SK-N-SH (cell line): ENCODE results near the gene MAPT. TPM values are rescaled to one million over a fixed set of nuclear protein-coding genes. Genes with fewer than 3 reads are reported as not detected.

ENCODE experiments used
- CTCF ChIA-PET: fragments of 300-600, 350-600 bp; formaldehyde crosslinking; extraction: SDS; loops from one replicate; lab custom pipeline; 2021; lab: Yijun Ruan, JAX
- POLR2A ChIA-PET: fragments of 350-600 bp; sonication (Branson Sonifier 250); formaldehyde crosslinking; extraction: SDS; loops from one replicate; lab custom pipeline; 2020; ENCODE audit warnings: antibody characterized with exemption, inconsistent platforms; lab: Yijun Ruan, JAX
- DNase-seq: peaks from one replicate; pipeline ENCODE4 v3.0.0; 2012
- H2AFZ ChIP-seq: fragments of 200-600 bp; sonication (generic); 2 replicates; pipeline ENCODE4 v1.8.1; 2016; ENCODE audit warnings: antibody characterized with exemption, mild to moderate bottlenecking, low read depth
- H3F3A ChIP-seq: fragments of 200-600 bp; sonication (generic); replicated peaks from 2 replicates; pipeline ENCODE3; 2016; ENCODE audit warnings: antibody characterized with exemption, mild to moderate bottlenecking; ENCODE audit not compliant: insufficient read depth
- H3K27ac ChIP-seq, 2 experiments: fragments of 200-500 bp in 1 of 2; fragments of 200-600 bp in 1 of 2; sonication (Bioruptor generic) in 1 of 2; sonication (generic), shearing (Covaris generic) in 1 of 2; 2 replicates each; pipeline versions ENCODE4 v1.5.1 to v1.6.1; 2014 to 2016; ENCODE audit warnings: low read depth in 2 of 2, inconsistent platforms in 1 of 2, low read length in 1 of 2, mild to moderate bottlenecking in 1 of 2, mixed read lengths in 1 of 2
- H3K27me3 ChIP-seq: fragments of 200-600 bp; sonication (generic), shearing (Covaris generic); 2 replicates; pipeline ENCODE4 v1.6.1; 2016; ENCODE audit warnings: mixed run types; ENCODE audit not compliant: insufficient read depth
- H3K36me3 ChIP-seq, 2 experiments: fragments of 200-500 bp in 1 of 2; fragments of 200-600 bp in 1 of 2; sonication (Bioruptor generic) in 1 of 2; sonication (generic) in 1 of 2; replicated peaks in 1 of 2; 2 replicates each; pipeline versions ENCODE3 to v1.5.1; 2014 to 2016; ENCODE audit warnings: low read length in 1 of 2, mild to moderate bottlenecking in 1 of 2; ENCODE audit not compliant: insufficient read depth in 2 of 2, control insufficient read depth in 1 of 2
- H3K4me1 ChIP-seq, 2 experiments: fragments of 200-500 bp in 1 of 2; fragments of 200-600 bp in 1 of 2; sonication (Bioruptor generic) in 1 of 2; sonication (generic), shearing (Covaris generic) in 1 of 2; 2 replicates each; pipeline versions ENCODE4 v1.5.1 to v1.6.1; 2014 to 2016; ENCODE audit warnings: low read depth in 1 of 2, low read length in 1 of 2, mixed run types in 1 of 2; ENCODE audit not compliant: insufficient read depth in 2 of 2, control insufficient read depth in 1 of 2
- H3K4me2 ChIP-seq: fragments of 200-600 bp; sonication (generic), shearing (Covaris generic); 2 replicates; pipeline ENCODE4 v1.6.1; 2017; ENCODE audit warnings: mixed run types
- H3K4me3 ChIP-seq, 2 experiments: fragments of 200-500 bp in 1 of 2; fragments of 200-600 bp in 1 of 2; sonication (Bioruptor generic) in 1 of 2; sonication (generic), shearing (Covaris generic) in 1 of 2; 2 replicates each; pipeline versions ENCODE4 v1.5.1 to v1.8.1; 2014 to 2016; ENCODE audit warnings: low read depth in 2 of 2, inconsistent platforms in 1 of 2, low read length in 1 of 2, mild to moderate bottlenecking in 1 of 2, mixed read lengths in 1 of 2, moderate library complexity in 1 of 2
- H3K79me2 ChIP-seq: fragments of 200-600 bp; sonication (generic); 2 replicates; pipeline ENCODE4 v1.8.1; 2017; ENCODE audit warnings: mild to moderate bottlenecking; ENCODE audit not compliant: insufficient read depth
- H3K9ac ChIP-seq: fragments of 200-600 bp; sonication (generic); 2 replicates; pipeline ENCODE4 v1.6.1; 2017; ENCODE audit warnings: mixed run types
- H3K9me2 ChIP-seq: fragments of 200-600 bp; sonication (generic); 2 replicates; pipeline ENCODE4 v1.6.1; 2017; ENCODE audit warnings: mixed run types
- H3K9me3 ChIP-seq: fragments of 200-600 bp; sonication (generic); 2 replicates; pipeline ENCODE4 v1.6.1; 2017; ENCODE audit warnings: mixed run types, mild to moderate bottlenecking, moderate library complexity
- H4K20me1 ChIP-seq: fragments of 200-600 bp; sonication (generic); 2 replicates; pipeline ENCODE4 v1.6.1; 2017; ENCODE audit warnings: mild to moderate bottlenecking, mixed run types; ENCODE audit not compliant: insufficient read depth
- ELF1 ChIP-seq: IDR thresholded peaks from 2 replicates; pipeline ENCODE4 v1.4.0; 2012
- EZH2phosphoT487 ChIP-seq: fragments of 200-600 bp; sonication (generic); IDR thresholded peaks from 2 replicates; pipeline ENCODE4 v1.6.1; 2017; ENCODE audit warnings: low read depth, mixed run types, mild to moderate bottlenecking, antibody characterized with exemption, moderate library complexity, borderline replicate concordance
- FOSL2 ChIP-seq: IDR thresholded peaks from 2 replicates; pipeline ENCODE4 v1.4.0; 2012; ENCODE audit warnings: low read depth, mild to moderate bottlenecking, moderate library complexity, borderline replicate concordance
- FOXJ3 ChIP-seq: sonication (generic); formaldehyde crosslinking; IDR thresholded peaks from 2 replicates; pipeline ENCODE4 v1.5.1; 2020; ENCODE audit warnings: mild to moderate bottlenecking, missing genetic modification reagents
- FOXM1 ChIP-seq: IDR thresholded peaks from 2 replicates; pipeline ENCODE4 v1.4.0; 2012; ENCODE audit warnings: low read depth, mild to moderate bottlenecking
- GABPA ChIP-seq: IDR thresholded peaks from 2 replicates; pipeline ENCODE4 v1.4.0; 2012; ENCODE audit warnings: low read depth, mild to moderate bottlenecking
- GATA2 ChIP-seq: sonication (generic); formaldehyde crosslinking; IDR thresholded peaks from 2 replicates; pipeline ENCODE4 v1.5.0; 2020; ENCODE audit warnings: mild to moderate bottlenecking, missing genetic modification reagents
- JUND ChIP-seq: IDR thresholded peaks from 2 replicates; pipeline ENCODE4 v1.4.0; 2012
- MEF2A ChIP-seq: IDR thresholded peaks from 2 replicates; pipeline ENCODE4 v1.4.0; 2012; ENCODE audit warnings: low read depth, borderline replicate concordance
- MXI1 ChIP-seq: IDR thresholded peaks from 2 replicates; pipeline ENCODE4 v1.6.1; 2012; ENCODE audit warnings: mild to moderate bottlenecking, low read depth, low read length, improper control_type of control experiment
- NRF1 ChIP-seq: IDR thresholded peaks from 2 replicates; pipeline ENCODE4 v1.6.1; 2012; ENCODE audit warnings: low read depth, mild to moderate bottlenecking, low read length
- POLR2AphosphoS5 ChIP-seq: IDR thresholded peaks from 2 replicates; pipeline ENCODE4 v1.6.1; 2012; ENCODE audit warnings: low read depth, low read length
- RAD21 ChIP-seq: IDR thresholded peaks from 2 replicates; pipeline ENCODE4 v1.6.1; 2012; ENCODE audit warnings: mild to moderate bottlenecking, low read length
- RCOR1 ChIP-seq: fragments of 150-350 bp; IDR thresholded peaks from 2 replicates; pipeline ENCODE4 v1.6.1; 2017; ENCODE audit warnings: antibody characterized with exemption, low read length
- RFX5 ChIP-seq: IDR thresholded peaks from 2 replicates; pipeline ENCODE4 v1.6.1; 2012; ENCODE audit warnings: mild to moderate bottlenecking, improper control_type of control experiment, low read length
- RXRA ChIP-seq: IDR thresholded peaks from 2 replicates; pipeline ENCODE4 v1.4.0; 2012; ENCODE audit warnings: low read depth, mild to moderate bottlenecking, borderline replicate concordance
- SIN3A ChIP-seq: IDR thresholded peaks from 2 replicates; pipeline ENCODE4 v1.6.1; 2012; ENCODE audit warnings: low read depth, mild to moderate bottlenecking, low read length, moderate library complexity, borderline replicate concordance
- SMC3 ChIP-seq: IDR thresholded peaks from 2 replicates; pipeline ENCODE4 v1.6.1; 2012; ENCODE audit warnings: low read depth, low read length, improper control_type of control experiment
- TAF1 ChIP-seq: IDR thresholded peaks from 2 replicates; pipeline ENCODE4 v1.6.1; 2012; ENCODE audit warnings: low read depth, mild to moderate bottlenecking, low read length, moderate library complexity, borderline replicate concordance
- TEAD4 ChIP-seq: IDR thresholded peaks from 2 replicates; pipeline ENCODE4 v1.4.0; 2012; ENCODE audit warnings: mild to moderate bottlenecking, borderline replicate concordance; ENCODE audit not compliant: insufficient read depth
- YY1 ChIP-seq: IDR thresholded peaks from 2 replicates; pipeline ENCODE4 v1.4.0; 2012; ENCODE audit warnings: low read depth, mild to moderate bottlenecking
- WGBS: methylation state at CpG from one replicate; pipeline ENCODE4 v1.1.6; 2017; ENCODE audit warnings: low lambda C conversion rate; 5-methylcytosine and 5-hydroxymethylcytosine counted together
- polyA plus RNA-seq, 3 experiments: library from polyadenylated mRNA; depleted of rRNA; stranded (reverse); fragments of >200 nt; gene quantifications; 2 replicates each; pipeline ENCODE4 v1.2.3, GENCODE V29; 2012
- TF ChIP-seq, protein P1 (sequence below): fragments of 150-350 bp; IDR thresholded peaks from 2 replicates; pipeline ENCODE4 v1.6.1; 2016; ENCODE audit warnings: mild to moderate bottlenecking, low read depth, low read length
- TF ChIP-seq, protein P2 (sequence below): fragments of 150-350 bp; IDR thresholded peaks from 2 replicates; pipeline ENCODE4 v1.6.1; 2017; ENCODE audit warnings: antibody characterized with exemption, low read length, low read depth, borderline replicate concordance
- TF ChIP-seq, protein P3 (sequence below): IDR thresholded peaks from 2 replicates; pipeline ENCODE4 v1.6.1; 2012; ENCODE audit warnings: mild to moderate bottlenecking, low read depth, low read length, moderate library complexity

MAPT gene
- polyA plus RNA-seq, 1 of the 3 experiments (the other 2 are of a cell fraction) = 0.74 TPM

DNA sequence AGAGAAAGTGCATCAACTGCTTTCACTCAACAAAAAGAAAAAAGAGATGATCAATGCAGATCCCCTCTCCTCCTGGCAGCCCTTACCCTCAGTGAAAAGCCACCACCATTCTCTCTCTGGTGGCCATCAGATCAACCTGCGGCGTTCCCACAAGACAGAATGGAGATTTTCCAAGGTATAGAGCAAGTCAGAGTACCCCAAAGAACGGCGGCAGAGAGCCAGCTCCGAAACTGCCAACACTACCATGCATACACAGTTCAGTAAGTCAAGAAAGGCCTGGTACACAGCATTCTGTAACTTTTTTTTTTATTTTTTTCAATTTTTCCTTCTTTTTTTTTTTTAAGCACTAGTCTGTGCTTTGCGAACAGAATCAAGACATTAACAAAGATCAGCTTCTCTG lies 135.3 kb downstream of the MAPT start:
- H3K27ac ChIP-seq = no peak overlapping the region
- H2AFZ ChIP-seq = no peak overlapping the region
- ChIA-PET CTCF (interaction anchor here (0.6 to 6.9 kb wide), 8 partner anchors 8 to 911 kb away, joined by 3 to 50 read pairs (median 4); partner anchors contain the start of gene KANSL1), POLR2A (interaction anchor here (0.6 to 2.1 kb wide), 2 partner anchors 16 to 164 kb away, joined by 3 to 6 read pairs; partner anchors contain the start of gene KANSL1)
- H3K36me3 ChIP-seq = peaks cover 65 to 97% of the 10 kb centered on the region in 2 experiments
- no peaks in the 10 kb centered on the region for H3K79me2 ChIP-seq
- no peak overlapping the region for H3K4me2 ChIP-seq
- TF ChIP-seq, protein P1, sequence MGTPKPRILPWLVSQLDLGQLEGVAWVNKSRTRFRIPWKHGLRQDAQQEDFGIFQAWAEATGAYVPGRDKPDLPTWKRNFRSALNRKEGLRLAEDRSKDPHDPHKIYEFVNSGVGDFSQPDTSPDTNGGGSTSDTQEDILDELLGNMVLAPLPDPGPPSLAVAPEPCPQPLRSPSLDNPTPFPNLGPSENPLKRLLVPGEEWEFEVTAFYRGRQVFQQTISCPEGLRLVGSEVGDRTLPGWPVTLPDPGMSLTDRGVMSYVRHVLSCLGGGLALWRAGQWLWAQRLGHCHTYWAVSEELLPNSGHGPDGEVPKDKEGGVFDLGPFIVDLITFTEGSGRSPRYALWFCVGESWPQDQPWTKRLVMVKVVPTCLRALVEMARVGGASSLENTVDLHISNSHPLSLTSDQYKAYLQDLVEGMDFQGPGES = no peak
- TF ChIP-seq FOXM1 (no peak), EZH2phosphoT487 (no peak), TAF1 (no peak), SIN3A (no peak), RXRA (no peak), TEAD4 (no peak), GATA2 (CRISPR knock-in tag) (no peak), RCOR1 (no peak), RFX5 (no peak), SMC3 (no peak), JUND (no peak), POLR2AphosphoS5 (no peak), MXI1 (no peak)
- TF ChIP-seq, protein P2, sequence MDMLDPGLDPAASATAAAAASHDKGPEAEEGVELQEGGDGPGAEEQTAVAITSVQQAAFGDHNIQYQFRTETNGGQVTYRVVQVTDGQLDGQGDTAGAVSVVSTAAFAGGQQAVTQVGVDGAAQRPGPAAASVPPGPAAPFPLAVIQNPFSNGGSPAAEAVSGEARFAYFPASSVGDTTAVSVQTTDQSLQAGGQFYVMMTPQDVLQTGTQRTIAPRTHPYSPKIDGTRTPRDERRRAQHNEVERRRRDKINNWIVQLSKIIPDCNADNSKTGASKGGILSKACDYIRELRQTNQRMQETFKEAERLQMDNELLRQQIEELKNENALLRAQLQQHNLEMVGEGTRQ = no peak
- no peaks in the 10 kb centered on the region for H3K9me3 ChIP-seq
- no peak overlapping the region for H3K9ac ChIP-seq
- no peak overlapping the region for H3K4me3 ChIP-seq
- DNase-seq = no peak
- peaks cover 4% of the 10 kb centered on the region for H4K20me1 ChIP-seq
- H3K4me1 ChIP-seq = peaks cover 0 to 14% of the 10 kb centered on the region in 2 experiments; a peak in 1 of 4 replicates
- H3F3A ChIP-seq = peaks cover 11% of the 10 kb centered on the region
- H3K9me2 ChIP-seq = no peaks in the 10 kb centered on the region
- 96% methylated on average over 6 of the region's 6 CpGs for WGBS
- no peaks in the 10 kb centered on the region for H3K27me3 ChIP-seq

DNA sequence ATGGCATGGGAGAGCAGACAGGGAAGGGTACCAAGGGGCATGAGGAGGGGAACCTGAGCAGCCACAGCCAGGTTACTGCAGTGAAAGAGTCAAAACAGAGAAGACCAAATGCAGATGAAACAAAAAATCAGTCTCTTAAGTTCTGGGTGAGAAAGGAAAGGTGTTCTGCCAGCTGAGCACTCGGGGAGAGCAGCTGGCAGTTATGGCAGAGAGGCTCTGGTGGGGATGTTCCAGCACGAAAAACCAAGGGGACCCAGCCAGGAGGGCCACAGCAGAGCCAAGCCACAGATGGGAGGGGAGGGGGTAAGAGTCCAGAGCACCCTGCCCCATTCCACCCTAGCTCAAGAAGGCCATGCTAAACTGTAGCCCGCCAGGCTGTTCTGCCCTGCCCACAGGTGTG lies 136.4 kb downstream of the MAPT start:
- Histone ChIP-seq H3K9me2 (no peaks in the 10 kb centered on the region), H2AFZ (no peak overlapping the region), H3F3A (peaks cover 11% of the 10 kb centered on the region), H3K9me3 (no peaks in the 10 kb centered on the region), H3K4me2 (no peak overlapping the region), H3K36me3 (peaks cover 74 to 99% of the 10 kb centered on the region in 2 experiments), H3K4me1 (peaks cover 0 to 14% of the 10 kb centered on the region in 2 experiments; a peak in 1 of 4 replicates), H3K4me3 (no peak overlapping the region), H3K9ac (no peak overlapping the region), H3K27me3 (no peaks in the 10 kb centered on the region), H4K20me1 (peaks cover 4% of the 10 kb centered on the region), H3K27ac (no peak overlapping the region; a peak in 1 of 4 replicates), H3K79me2 (no peaks in the 10 kb centered on the region)
- no peak for DNase-seq
- whole genome bisulfite sequencing = 93% methylated on average over 3 of the region's 3 CpGs
- ChIA-PET CTCF (interaction anchor here (0.5 to 6.9 kb wide), 4 partner anchors 13 to 162 kb away, joined by 3 to 50 read pairs (median 4); partner anchors contain the start of gene KANSL1), POLR2A (no interaction called here)
- no peak for TF ChIP-seq FOSL2
- no peak for TF ChIP-seq POLR2AphosphoS5
- no peak for TF ChIP-seq YY1
- no peak for TF ChIP-seq FOXJ3
- TF ChIP-seq EZH2phosphoT487 = no peak
- no peak for TF ChIP-seq GABPA
- TF ChIP-seq NRF1 = no peak
- no peak for TF ChIP-seq FOXM1
- TF ChIP-seq, protein P3, sequence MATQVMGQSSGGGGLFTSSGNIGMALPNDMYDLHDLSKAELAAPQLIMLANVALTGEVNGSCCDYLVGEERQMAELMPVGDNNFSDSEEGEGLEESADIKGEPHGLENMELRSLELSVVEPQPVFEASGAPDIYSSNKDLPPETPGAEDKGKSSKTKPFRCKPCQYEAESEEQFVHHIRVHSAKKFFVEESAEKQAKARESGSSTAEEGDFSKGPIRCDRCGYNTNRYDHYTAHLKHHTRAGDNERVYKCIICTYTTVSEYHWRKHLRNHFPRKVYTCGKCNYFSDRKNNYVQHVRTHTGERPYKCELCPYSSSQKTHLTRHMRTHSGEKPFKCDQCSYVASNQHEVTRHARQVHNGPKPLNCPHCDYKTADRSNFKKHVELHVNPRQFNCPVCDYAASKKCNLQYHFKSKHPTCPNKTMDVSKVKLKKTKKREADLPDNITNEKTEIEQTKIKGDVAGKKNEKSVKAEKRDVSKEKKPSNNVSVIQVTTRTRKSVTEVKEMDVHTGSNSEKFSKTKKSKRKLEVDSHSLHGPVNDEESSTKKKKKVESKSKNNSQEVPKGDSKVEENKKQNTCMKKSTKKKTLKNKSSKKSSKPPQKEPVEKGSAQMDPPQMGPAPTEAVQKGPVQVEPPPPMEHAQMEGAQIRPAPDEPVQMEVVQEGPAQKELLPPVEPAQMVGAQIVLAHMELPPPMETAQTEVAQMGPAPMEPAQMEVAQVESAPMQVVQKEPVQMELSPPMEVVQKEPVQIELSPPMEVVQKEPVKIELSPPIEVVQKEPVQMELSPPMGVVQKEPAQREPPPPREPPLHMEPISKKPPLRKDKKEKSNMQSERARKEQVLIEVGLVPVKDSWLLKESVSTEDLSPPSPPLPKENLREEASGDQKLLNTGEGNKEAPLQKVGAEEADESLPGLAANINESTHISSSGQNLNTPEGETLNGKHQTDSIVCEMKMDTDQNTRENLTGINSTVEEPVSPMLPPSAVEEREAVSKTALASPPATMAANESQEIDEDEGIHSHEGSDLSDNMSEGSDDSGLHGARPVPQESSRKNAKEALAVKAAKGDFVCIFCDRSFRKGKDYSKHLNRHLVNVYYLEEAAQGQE = no peak
- TF ChIP-seq ELF1 = no peak
- TF ChIP-seq TAF1 = no peak
- no peak for TF ChIP-seq MEF2A
- TF ChIP-seq RXRA = no peak
- no peak for TF ChIP-seq RAD21
- no peak for TF ChIP-seq RCOR1
